Erythroblast (primary cell): ENCODE results near the gene KRTAP1-4.

Source experiments
- GATA1 ChIP-seq: IDR thresholded peaks from 2 replicates; pipeline ENCODE4 v1.6.1; 2011; ENCODE audit warnings: low read depth, mild to moderate bottlenecking, control low read depth, low read length, moderate library complexity
- POLR2A ChIP-seq: IDR thresholded peaks from 2 replicates; pipeline ENCODE4 v1.6.1; 2011; ENCODE audit warnings: mild to moderate bottlenecking, low read length

GRCh38 chr17:41065829-41066624 is 36.0 kb upstream of the KRTAP1-4 start, which contains the start of gene KRTAP2-4:
- no peak for TF ChIP-seq POLR2A
- no peak for TF ChIP-seq GATA1
